D341Med (cell line): ENCODE results near the gene WIZ.
"Not testable (repeated sequence)": the region's sequence is repeated elsewhere in the genome, so short reads cannot be mapped to it uniquely, and the experiment has no call there.

ENCODE experiments used
- DNase-seq: peaks from one replicate; pipeline ENCODE4 v3.0.0; 2012; ENCODE audit warnings: low spot score

WIZ gene, protein sequence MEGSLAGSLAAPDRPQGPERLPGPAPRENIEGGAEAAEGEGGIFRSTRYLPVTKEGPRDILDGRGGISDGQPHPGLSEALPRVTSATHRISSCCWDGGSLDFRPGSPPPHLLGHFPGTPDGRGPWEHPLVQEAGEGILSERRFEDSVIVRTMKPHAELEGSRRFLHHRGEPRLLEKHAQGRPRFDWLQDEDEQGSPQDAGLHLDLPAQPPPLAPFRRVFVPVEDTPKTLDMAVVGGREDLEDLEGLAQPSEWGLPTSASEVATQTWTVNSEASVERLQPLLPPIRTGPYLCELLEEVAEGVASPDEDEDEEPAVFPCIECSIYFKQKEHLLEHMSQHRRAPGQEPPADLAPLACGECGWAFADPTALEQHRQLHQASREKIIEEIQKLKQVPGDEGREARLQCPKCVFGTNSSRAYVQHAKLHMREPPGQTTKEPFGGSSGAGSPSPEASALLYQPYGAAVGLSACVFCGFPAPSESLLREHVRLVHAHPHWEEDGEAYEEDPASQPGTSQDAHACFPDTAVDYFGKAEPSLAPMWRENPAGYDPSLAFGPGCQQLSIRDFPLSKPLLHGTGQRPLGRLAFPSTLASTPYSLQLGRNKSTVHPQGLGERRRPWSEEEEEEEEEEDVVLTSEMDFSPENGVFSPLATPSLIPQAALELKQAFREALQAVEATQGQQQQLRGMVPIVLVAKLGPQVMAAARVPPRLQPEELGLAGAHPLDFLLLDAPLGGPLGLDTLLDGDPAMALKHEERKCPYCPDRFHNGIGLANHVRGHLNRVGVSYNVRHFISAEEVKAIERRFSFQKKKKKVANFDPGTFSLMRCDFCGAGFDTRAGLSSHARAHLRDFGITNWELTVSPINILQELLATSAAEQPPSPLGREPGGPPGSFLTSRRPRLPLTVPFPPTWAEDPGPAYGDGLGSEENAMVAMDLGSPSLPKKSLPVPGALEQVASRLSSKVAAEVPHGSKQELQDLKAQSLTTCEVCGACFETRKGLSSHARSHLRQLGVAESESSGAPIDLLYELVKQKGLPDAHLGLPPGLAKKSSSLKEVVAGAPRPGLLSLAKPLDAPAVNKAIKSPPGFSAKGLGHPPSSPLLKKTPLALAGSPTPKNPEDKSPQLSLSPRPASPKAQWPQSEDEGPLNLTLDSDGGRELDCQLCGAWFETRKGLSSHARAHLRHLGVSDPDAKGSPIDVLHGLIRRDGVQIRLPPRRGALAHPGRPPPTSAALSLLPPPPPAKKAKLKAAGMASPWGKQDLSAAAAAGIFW (N-terminal part only)

DNA sequence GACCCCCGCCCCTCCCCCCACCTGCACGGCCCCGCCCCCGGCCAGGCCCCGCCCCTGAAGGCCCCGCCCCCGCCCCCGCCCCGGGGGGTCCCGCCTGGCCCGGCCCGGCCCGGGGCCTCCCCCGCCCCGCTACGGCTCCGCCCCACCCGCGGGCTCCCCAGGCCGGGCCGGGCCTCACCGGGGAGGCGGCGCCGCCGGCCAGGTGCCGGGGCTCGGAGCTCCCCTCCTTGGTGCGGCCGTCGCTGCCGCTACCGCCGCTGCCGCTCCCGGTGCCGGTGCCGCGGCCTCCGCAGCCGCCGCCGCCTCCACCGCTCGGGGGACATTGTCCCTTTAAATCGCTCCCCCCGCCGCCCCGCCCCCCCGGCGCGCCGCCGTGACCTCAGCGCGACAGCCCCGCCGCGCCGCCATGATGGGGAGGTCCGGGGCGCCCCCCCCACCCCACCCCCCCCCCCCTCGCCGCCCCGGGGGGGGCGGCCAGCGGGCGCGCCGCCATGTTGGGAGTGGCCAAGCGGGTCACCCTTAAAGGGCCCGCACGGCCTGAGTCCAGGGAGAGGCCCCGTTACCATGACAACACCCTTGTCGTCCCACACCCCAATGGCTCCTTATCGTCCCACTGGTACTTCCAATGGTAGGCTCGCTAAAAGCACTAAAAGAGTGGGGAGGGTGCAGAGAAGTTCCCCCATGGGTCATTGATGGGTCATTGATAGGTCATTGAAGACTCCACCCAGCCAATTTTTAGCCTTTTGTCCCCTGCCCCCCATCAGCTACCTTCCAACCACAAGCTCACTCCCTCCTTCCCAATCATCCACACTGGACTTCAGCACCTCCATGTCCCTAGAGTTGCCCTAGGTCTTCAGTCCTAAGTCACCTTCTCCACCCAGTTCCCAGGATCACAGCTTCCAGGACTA lies at the start of gene WIZ:
WIZ (minus strand) TSS at position 337 of the 908 bp plus-strand sequence. CDS start 1,649 bp downstream, outside the sequence.
- DNase-seq = peak; percentile 95

DNA sequence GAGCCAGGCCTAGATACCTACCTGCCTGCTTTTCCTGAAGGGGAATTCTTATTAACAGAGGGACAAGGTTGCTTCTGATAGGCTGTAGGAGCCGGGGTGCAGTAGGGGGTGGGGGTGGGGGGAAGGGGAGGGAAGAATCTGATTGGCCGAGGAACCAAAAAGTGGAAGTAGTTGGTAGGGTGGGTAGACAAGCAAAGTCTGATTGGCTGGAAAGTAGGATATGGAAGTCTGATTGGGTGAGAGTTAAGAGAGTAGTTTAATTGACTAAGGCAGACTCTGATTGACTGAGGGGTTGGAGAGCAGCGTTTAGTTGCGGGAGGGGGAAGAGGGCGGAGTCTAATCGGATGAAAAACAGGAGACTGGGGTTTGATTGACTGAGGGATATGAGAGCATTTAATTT lies 49.2 kb upstream of the WIZ start:
- DNase-seq = no peak

DNA sequence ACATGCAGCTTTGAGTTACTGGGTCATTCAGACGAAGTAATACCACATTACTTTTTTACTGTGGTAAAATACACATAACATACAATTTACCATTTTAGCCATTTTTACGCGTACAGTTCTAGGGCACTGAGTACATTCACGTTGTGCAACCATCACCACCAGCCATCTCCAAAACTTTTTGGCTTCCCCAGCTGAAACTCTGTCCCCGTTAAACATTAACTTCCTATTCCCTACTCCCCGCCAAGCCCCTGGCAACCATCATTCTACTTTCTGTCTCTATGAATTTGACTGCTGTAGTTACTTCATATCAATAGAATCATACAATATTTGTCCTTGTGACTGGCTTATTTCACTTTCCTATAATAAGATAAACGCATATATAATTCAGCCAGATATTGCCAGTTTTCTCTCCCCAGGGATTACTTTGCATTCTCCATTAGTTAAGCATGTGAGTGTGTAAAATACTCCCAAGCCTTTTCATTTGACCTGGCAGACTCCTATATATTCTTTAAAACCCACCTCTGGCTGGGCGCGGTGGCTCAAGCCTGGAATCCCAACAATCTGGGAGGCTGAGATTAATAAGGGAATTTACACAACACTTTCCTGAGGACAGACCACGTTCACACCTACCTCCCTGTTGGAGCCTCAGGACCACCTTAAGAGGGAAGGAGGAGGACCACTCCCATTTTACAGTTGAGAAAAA lies 48.6 kb upstream of the WIZ start:
- no peak for DNase-seq

GRCh38 chr19:15495151-15495550 lies 45.4 kb upstream of the WIZ start:
- no peak for DNase-seq

GRCh38 chr19:15488489-15489226 lies 38.9 kb upstream of the WIZ start:
- no peak for DNase-seq

DNA sequence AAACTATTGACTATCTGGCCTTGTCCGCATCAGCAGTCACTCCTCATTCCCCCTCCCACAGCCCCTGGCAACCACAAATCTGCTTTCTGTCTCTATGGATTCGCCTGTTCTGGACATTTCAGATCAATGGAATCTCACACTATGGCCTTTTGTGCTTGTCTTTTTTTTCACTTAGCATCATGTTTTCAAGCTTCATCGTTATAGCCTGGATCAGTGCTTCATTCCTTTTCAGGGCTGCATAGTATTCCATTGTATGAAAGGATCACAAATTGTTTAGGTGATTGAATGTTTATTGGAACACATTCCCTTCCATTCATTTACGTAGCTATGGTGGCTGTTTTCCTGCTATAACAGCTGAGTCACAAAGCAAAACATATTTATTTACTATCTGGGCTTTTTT lies 37.3 kb upstream of the WIZ start:
- no peak for DNase-seq

- not testable (repeated sequence) for DNase-seq
Measured at GRCh38 chr19:15485768-15486167, 36.0 kb upstream of the WIZ start.

GRCh38 chr19:15480996-15481395 lies 31.2 kb upstream of the WIZ start:
- not testable (repeated sequence) for DNase-seq

DNA sequence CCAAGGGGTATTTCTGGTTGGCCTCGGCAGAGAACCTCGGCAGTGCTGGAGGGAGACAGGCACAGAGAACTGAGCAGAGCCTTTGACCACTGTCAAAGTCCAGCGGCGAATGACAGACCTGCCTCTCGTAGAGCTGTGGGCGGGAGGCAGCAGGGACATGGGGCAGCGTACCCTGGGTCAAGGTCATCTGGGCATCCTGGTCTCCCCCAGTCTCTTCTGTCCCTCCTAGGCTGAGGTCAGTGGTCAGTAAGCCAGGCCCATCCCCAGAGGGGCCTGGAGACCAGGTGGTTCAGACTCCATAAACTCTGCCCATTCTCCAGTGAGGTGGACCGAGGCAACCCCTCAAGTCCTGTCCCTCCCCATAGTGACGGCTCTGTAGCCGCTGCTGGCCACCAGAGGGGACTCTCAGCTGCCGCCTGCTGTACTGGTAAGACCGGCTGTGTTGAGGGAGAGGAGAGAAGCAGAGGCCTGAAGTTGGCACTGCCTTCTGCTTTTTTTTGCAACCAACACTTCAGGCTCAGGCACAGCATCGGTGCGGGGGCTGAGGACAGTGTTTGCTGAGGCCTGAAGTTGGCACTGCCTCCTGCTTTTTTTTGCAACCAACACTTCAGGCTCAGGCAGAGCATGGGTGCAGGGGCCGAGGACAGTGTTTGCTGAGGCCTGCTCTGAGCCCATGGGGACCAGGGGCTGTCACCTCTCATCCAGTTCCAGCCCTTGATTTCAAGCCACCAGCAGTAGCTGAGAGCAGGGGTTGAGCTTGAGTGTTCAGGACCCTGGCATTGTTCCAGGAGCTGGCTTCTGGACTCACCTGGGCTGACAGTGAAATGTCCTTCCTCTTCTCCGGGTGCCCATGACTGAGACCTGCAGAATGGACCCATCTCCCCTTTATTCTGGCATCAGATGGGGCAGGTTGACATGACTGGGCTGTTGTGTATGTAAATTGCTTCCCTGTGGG lies 29.9 kb upstream of the WIZ start, which contains the start of gene PGLYRP2:
PGLYRP2 (minus strand) TSS at position 111 of the 955 bp plus-strand sequence. CDS start 130 bp downstream, outside the sequence.
- peak; percentile 37 for DNase-seq

DNA sequence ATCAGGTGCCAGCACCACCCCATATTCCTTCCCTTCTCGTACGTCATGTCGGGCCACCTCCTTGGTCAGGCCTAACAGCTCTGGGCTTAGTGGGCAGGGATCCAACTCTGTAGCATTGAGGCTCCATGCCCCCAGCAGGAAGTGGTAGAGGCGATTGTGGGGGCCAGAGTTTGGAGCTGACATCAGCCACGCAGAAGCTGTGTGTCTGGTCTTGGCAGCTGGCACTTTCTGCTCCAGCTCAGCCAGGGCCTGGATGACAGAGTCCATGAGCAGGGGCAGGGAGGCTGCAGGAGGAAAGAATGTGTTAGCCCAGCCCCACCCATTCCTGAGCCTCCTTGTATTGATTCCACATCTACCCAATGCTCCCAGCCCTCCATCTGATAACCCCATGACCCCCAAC lies 26.6 kb upstream of the WIZ start:
- DNase-seq = no peak

GRCh38 chr19:15475611-15476010 lies 25.9 kb upstream of the WIZ start:
- DNase-seq = no peak

- no peak for DNase-seq
Measured at GRCh38 chr19:15475169-15475568, 25.4 kb upstream of the WIZ start.

- DNase-seq = not testable (repeated sequence)
Measured at GRCh38 chr19:15473821-15474220, 24.1 kb upstream of the WIZ start.

GRCh38 chr19:15471639-15472101 lies 21.9 kb upstream of the WIZ start:
- no peak for DNase-seq

DNA sequence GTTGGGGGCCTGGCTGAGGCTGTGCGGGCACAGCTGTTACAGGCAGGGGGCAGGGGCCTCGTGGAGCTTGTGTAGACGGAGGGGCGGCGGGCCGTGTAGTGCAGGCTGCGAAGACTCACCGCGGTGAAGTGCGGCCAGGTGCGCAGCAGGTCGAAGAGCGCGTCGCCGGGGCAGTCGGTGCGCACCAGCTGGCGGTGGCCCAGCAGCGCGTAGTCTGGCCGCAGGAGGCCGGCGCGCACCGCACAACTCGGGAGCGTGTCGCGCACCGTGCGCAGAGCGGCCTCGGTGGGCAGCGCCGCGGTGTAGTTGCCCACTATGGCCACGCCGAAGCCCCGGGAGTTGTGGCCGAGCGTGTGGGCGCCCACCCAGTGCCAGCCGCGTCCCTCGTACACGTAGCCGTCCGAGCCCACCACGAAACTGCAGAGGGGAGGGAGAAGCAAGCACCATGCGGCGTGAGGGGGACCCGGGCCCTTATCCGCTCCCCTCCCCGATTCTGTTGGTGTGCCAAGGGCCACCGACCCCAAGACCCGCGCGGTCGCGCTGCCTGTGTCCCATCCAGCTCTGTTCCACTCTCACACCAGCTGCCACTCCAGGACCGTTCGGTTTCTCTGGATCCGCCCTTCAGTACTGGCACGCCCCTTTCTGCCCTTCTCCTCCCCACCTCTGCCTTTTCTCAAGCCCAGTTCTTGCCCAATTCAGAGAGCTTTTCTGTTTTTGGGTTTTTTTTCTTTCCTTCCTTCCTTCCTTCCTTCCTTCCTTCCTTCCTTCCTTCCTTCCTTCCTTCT lies 19.9 kb upstream of the WIZ start:
- DNase-seq = peak; percentile 44

DNA sequence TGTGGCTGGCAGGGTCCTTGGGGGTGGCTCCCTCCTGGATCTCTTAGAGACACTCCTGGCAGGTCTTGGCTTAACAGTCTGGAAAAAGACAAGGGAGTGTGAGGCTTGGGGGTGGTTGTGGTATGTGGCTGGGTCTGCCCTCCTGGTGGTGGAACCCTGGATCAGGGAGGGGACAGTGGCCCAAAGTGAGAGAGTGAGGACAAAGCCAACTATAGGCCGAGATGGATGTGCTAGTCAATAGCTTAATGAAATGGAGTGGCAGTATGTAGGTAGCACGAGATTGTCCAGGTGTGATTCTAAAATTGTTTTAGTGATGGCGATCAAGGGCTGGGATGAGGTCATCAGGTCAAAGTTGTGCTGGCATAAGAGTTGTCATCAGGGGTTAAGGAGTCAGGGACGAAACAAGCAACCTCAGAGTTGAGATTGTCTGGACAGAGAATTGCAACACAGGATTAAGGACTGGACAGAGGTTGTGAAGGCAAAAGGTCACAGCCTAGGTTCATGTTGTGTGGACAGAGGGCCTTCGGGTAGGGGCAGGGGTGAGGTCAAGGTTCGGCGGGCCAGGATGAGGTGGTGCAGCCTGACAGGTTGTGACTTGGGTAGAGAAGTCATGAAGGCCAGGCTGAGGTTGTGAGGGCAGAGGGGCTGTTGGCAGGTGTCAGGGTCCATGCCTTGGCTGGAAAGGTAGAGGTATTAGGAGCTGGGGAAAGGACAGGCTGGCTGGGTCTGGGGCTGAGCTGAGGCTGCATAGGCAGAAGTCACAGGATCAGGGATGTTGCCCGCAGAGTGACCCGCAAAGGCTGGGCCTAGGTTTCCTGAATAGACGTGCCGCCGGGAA lies 19.1 kb upstream of the WIZ start:
- no peak for DNase-seq
